Vagina (tissue), 2 donors: ENCODE measurements around the gene RALB.

Source experiments
- POLR2A ChIP-seq, 2 donors: fragments of 450-650 bp; IDR thresholded peaks; one replicate each; pipeline ENCODE4 v1.6.1; 2017; ENCODE audit warnings: antibody characterized with exemption in 2 of 2, mild to moderate bottlenecking in 2 of 2, moderate library complexity in 2 of 2
- POLR2AphosphoS5 ChIP-seq, 2 donors: sonication (generic); formaldehyde crosslinking; IDR thresholded peaks; one replicate each; pipeline ENCODE4 v1.9.0; 2017; ENCODE audit warnings: antibody characterized with exemption in 2 of 2, mild to moderate bottlenecking in 2 of 2, low read depth in 1 of 2; ENCODE audit not compliant: insufficient read depth in 1 of 2
- TF ChIP-seq, protein P1 (sequence below), 3 experiments: fragments of 450-650 bp in 2 of 3; fragments of 200-600 bp in 1 of 3; sonication (generic) in 1 of 3; IDR thresholded peaks; one replicate each; pipeline ENCODE4 v1.5.1; 2017 to 2019; ENCODE audit warnings: antibody characterized with exemption in 3 of 3, mild to moderate bottlenecking in 2 of 3, moderate library complexity in 2 of 3

DNA sequence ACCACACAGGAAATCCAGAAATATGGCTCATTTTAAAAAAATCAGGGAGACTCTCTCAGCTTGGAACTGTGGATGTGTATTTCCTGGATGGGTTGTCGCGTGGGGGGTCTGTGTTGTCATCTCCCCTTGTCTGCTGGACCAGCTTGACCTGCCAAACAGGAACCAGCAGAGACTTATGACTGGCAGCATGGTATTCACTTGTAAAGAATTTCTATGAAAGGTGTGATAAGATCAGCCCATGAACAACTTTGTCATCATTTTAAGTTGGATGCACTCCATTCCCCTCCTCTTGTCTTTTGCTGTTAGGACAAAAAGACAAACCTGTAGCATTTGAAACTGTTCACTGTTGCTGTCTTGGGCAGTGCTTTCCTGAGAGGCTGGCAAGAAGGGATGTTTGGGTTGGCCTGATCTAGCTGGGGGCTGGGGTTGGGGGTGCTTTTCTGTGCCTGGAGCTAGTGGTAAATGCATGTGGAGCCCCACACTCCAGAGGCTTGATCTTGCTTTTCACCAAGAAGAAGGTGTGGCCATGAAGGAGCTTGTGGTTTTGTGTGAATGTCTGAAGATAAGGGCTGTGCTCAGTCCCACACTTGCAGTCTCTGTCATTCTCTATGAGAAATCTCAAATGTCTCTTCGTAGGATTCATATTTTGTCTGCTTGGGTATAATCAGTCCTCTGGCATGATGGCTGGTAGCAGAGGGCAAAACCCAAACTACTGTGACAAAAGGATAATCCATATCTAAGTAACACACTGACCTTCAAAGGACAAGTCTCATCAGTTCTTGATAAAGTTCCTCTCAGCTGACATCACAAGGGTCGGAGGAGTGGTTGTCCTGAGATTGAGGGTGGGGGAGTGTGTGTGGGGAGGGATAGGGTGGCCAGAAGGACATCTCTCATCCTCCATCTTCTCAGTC is 39.0 kb downstream of the RALB start:
- TF ChIP-seq POLR2A (IDR thresholded peaks at IDR 0.05) (no peak), POLR2AphosphoS5 (IDR thresholded peaks at IDR 0.05; ENCODE audit: insufficient read depth in 1 of 2, low read depth in 1 of 2) (no peak)
- TF ChIP-seq, protein P1, sequence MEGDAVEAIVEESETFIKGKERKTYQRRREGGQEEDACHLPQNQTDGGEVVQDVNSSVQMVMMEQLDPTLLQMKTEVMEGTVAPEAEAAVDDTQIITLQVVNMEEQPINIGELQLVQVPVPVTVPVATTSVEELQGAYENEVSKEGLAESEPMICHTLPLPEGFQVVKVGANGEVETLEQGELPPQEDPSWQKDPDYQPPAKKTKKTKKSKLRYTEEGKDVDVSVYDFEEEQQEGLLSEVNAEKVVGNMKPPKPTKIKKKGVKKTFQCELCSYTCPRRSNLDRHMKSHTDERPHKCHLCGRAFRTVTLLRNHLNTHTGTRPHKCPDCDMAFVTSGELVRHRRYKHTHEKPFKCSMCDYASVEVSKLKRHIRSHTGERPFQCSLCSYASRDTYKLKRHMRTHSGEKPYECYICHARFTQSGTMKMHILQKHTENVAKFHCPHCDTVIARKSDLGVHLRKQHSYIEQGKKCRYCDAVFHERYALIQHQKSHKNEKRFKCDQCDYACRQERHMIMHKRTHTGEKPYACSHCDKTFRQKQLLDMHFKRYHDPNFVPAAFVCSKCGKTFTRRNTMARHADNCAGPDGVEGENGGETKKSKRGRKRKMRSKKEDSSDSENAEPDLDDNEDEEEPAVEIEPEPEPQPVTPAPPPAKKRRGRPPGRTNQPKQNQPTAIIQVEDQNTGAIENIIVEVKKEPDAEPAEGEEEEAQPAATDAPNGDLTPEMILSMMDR (IDR thresholded peaks at IDR 0.05), result no peak
